Measurements from ENCODE around the gene OSBPL3.

GRCh38 chr7:24899905-24900304, 80.1 kb downstream of the OSBPL3 start:
- TF ChIP-seq CTCF (IDR thresholded peaks at IDR 0.05; ENCODE audit: low read depth, low read length, missing input control): no peak
- no peak for TF ChIP-seq MAX (IDR thresholded peaks at IDR 0.05)
- no peak for TF ChIP-seq ATF3 (IDR thresholded peaks at IDR 0.05)
- no peak for TF ChIP-seq YY1 (IDR thresholded peaks at IDR 0.05)
- no peak for TF ChIP-seq TAF1 (conservative IDR thresholded peaks at IDR 0.05)
- TF ChIP-seq EGR1 (IDR thresholded peaks at IDR 0.05; ENCODE audit: low read depth in 2 of 2): no peak

Data from liver (tissue), 3 donors.